Endothelial cell of umbilical vein (primary cell): ENCODE measurements around the gene KCTD2. TPM values are rescaled to one million over a fixed set of nuclear protein-coding genes. Genes with fewer than 3 reads are reported as not detected.

Source experiments
- BruUV-seq: library from RNA; stranded (reverse); fragments of 400-500 nt; replicated peaks from 2 replicates; lab custom pipeline; 2021; lab: Mats Ljungman, UMichigan
- CTCF ChIA-PET: fragments of 300-600, 350-600 bp; sonication (Branson Sonifier 250); formaldehyde crosslinking; loops from one replicate; lab custom pipeline; 2021; ENCODE audit warnings: antibody characterized with exemption, inconsistent platforms; lab: Charles Lee
- POLR2A ChIA-PET: fragments of 300-600, 350-600 bp; sonication (Branson Sonifier 250); formaldehyde crosslinking; loops from one replicate; lab custom pipeline; 2021; ENCODE audit warnings: antibody characterized with exemption, inconsistent platforms; lab: Charles Lee
- DNase-seq: peaks from one replicate; pipeline ENCODE4 v3.0.0-alpha.2; 2011; ENCODE audit warnings: low read depth, low spot score
- FAIRE-seq: peaks from 2 replicates; lab custom pipeline; 2011; peaks lifted over from hg19 to GRCh38; lab: Jason Lieb, UNC
- H2AFZ ChIP-seq: 2 replicates; pipeline ENCODE4 v1.6.0; 2012; ENCODE audit warnings: low read depth, low read length, control low read depth, inconsistent platforms
- H3K27ac ChIP-seq: 2 replicates; pipeline ENCODE4 v1.5.1; 2011; ENCODE audit warnings: low read depth, mild to moderate bottlenecking, control low read depth, low read length, moderate library complexity; ENCODE audit not compliant: insufficient read depth
- H3K27me3 ChIP-seq, 2 experiments: 2 replicates each; pipeline versions ENCODE4 v1.6.0 to v1.6.1; 2011; ENCODE audit warnings: low read length in 2 of 2, mixed read lengths in 1 of 2; ENCODE audit not compliant: control insufficient read depth in 2 of 2, insufficient read depth in 2 of 2
- H3K36me3 ChIP-seq, 2 experiments: 2 replicates in 1 of 2; 3 replicates in 1 of 2; pipeline ENCODE4 v1.5.1; 2011; ENCODE audit warnings: low read length in 2 of 2, mild to moderate bottlenecking in 1 of 2, moderate library complexity in 1 of 2; ENCODE audit not compliant: control insufficient read depth in 2 of 2, insufficient read depth in 2 of 2; ENCODE audit errors: extremely low read depth in 1 of 2
- H3K4me1 ChIP-seq: 3 replicates; pipeline ENCODE4 v1.5.1; 2011; ENCODE audit warnings: mild to moderate bottlenecking, low read length; ENCODE audit not compliant: control insufficient read depth, insufficient read depth; ENCODE audit errors: extremely low read depth
- H3K4me2 ChIP-seq: 2 replicates; pipeline ENCODE4 v1.6.1; 2011; ENCODE audit warnings: low read length, control low read depth, mixed read lengths; ENCODE audit not compliant: insufficient read depth
- H3K4me3 ChIP-seq, 3 experiments: fragments of 200-600 bp in 1 of 3; sonication (generic), shearing (Covaris generic) in 1 of 3; replicated peaks in 1 of 3; 2 replicates each; pipeline ENCODE4 v1.5.1; 2011 to 2016; ENCODE audit warnings: control low read depth in 3 of 3, low read length in 3 of 3, mild to moderate bottlenecking in 2 of 3, inconsistent platforms in 1 of 3, low read depth in 1 of 3, moderate library complexity in 1 of 3; ENCODE audit not compliant: insufficient read depth in 1 of 3
- H3K79me2 ChIP-seq: 2 replicates; pipeline ENCODE4 v1.6.0; 2012; ENCODE audit warnings: low read length, inconsistent platforms; ENCODE audit not compliant: control insufficient read depth, insufficient read depth
- H3K9ac ChIP-seq: replicated peaks from 2 replicates; pipeline ENCODE3; 2011; ENCODE audit warnings: low read length, control low read depth; ENCODE audit not compliant: insufficient read depth; ENCODE audit errors: extremely low read depth
- H3K9me1 ChIP-seq: replicated peaks from 3 replicates; pipeline ENCODE4 v1.6.0; 2011; ENCODE audit warnings: mild to moderate bottlenecking, low read length; ENCODE audit not compliant: control insufficient read depth, insufficient read depth; ENCODE audit errors: extremely low read depth
- H3K9me3 ChIP-seq: replicated peaks from 2 replicates; pipeline ENCODE4 v1.5.1; 2012; ENCODE audit warnings: low read length, inconsistent platforms; ENCODE audit not compliant: control insufficient read depth, insufficient read depth
- H4K20me1 ChIP-seq: replicated peaks from 2 replicates; pipeline ENCODE3; 2011; ENCODE audit warnings: mild to moderate bottlenecking, low read length; ENCODE audit not compliant: control insufficient read depth, insufficient read depth; ENCODE audit errors: extremely low read depth
- EZH2 ChIP-seq: IDR thresholded peaks from 2 replicates; pipeline ENCODE4 v1.6.1; 2012; ENCODE audit warnings: borderline replicate concordance, low read depth, mild to moderate bottlenecking, moderate library complexity, low read length, inconsistent platforms; ENCODE audit not compliant: severe bottlenecking
- FOS ChIP-seq: IDR thresholded peaks from 2 replicates; pipeline ENCODE4 v1.6.1; 2011; ENCODE audit warnings: mild to moderate bottlenecking, low read length, moderate library complexity, borderline replicate concordance; ENCODE audit not compliant: insufficient read depth
- GATA2 ChIP-seq: IDR thresholded peaks from 2 replicates; pipeline ENCODE4 v1.7.0; 2011; ENCODE audit warnings: low read depth, mild to moderate bottlenecking, moderate library complexity, mixed read lengths, low read length; ENCODE audit not compliant: insufficient read length, insufficient read depth
- JUN ChIP-seq: IDR thresholded peaks from 2 replicates; pipeline ENCODE4 v1.6.1; 2011; ENCODE audit warnings: borderline replicate concordance, low read depth; ENCODE audit not compliant: insufficient read length, insufficient read depth
- MYC ChIP-seq: IDR thresholded peaks from one replicate; pipeline ENCODE4 v1.6.1; 2011; ENCODE audit warnings: mild to moderate bottlenecking, low read depth, low read length
- POLR2A ChIP-seq: IDR thresholded peaks from 2 replicates; pipeline ENCODE4 v1.6.1; 2012; ENCODE audit warnings: low read depth, mild to moderate bottlenecking, control low read depth, low read length
- POLR2AphosphoS5 ChIP-seq: IDR thresholded peaks from 2 replicates; pipeline ENCODE4 v1.6.1; 2012; ENCODE audit warnings: low read depth, mild to moderate bottlenecking, control low read depth, low read length, moderate library complexity; ENCODE audit not compliant: insufficient read depth
- dilution Hi-C: fragments of 300-500 bp; cut with MboI; formaldehyde crosslinking; loops from one replicate; pipeline ENCODE4 v1.15.0; 2019; ENCODE audit warnings: low sequenced_read_pairs; ENCODE audit not compliant: extremely low pct_ligation_motif_present
- intact Hi-C: fragments of 100-400 bp; cut with micrococcal nuclease; formaldehyde crosslinking; loops from one replicate; pipeline ENCODE4 v1.10.0; 2022
- polyA plus RNA-seq, 4 experiments: library from polyadenylated mRNA; depleted of rRNA in 3 of 4; stranded (reverse) in 3 of 4; unstranded in 1 of 4; fragments of >200 nt; gene quantifications; 2 replicates each; pipeline versions ENCODE4 v1.2.1 to v1.2.3, GENCODE V29; 2011 to 2012; ENCODE audit warnings: missing spikeins in 1 of 4
- total RNA-seq: library from RNA; stranded (reverse); gene quantifications from 2 replicates; pipeline ENCODE4 v1.2.3, GENCODE V29; 2021
- TF ChIP-seq, protein P1 (sequence below): IDR thresholded peaks from 2 replicates; pipeline ENCODE4 v1.6.1; 2011; ENCODE audit not compliant: insufficient read depth, insufficient read length
- TF ChIP-seq, protein P2 (sequence below), 2 donors: IDR thresholded peaks; 1 replicate in 1 of 2; 2 replicates in 1 of 2; pipeline ENCODE4 v1.5.1; 2011; ENCODE audit warnings: low read length in 2 of 2, mild to moderate bottlenecking in 2 of 2, moderate library complexity in 2 of 2, control low read depth in 1 of 2, inconsistent platforms in 1 of 2, low read depth in 1 of 2; ENCODE audit not compliant: insufficient read depth in 1 of 2; ENCODE audit errors: extremely low read depth in 1 of 2

The KCTD2 gene
- total and polyA plus RNA-seq, 2 donors (not counting 3 experiments of a cell fraction or from before 2014, with no cell fraction given): 23.2 to 24.8 TPM

DNA sequence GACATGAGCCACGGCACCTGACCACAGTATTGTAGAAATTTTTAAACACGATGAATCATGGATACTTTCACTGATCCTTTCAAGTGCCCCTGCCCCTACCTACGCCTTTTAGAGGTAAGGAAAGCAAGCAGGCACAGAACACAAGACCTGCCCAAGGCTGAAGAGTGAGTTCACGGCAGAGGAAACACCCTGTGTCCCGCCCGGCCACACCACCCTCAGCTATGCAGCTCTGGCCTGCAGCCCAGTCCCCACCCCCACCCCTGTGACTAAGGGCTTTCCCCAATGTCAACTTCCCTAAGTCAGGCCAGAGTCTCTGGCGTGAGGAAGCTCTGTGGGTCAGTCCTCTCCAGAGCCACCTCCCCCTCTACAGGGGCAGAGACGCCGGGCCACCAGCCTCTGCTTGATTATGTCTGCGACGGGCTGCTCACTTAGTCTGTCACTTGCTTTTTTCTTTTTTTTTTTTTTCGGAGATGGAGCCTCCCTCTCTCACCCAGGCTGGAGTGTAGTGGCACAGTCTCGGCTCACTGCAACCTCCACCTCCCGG lies 49.1 kb downstream of the KCTD2 start:
- no peaks in the 10 kb centered on the region for H4K20me1 ChIP-seq
- no TSS peak for BruUV-seq
- H3K36me3 ChIP-seq: peaks cover 0 to 16% of the 10 kb centered on the region in 2 experiments
- ChIA-PET CTCF (interaction anchor here (0.7 to 4.4 kb wide), 9 partner anchors 9 to 134 kb away, joined by 3 to 46 read pairs (median 4); no protein-coding TSS in a partner anchor), POLR2A (interaction anchor here (1.1 kb wide), 1 partner anchor 8 kb away, joined by 9 read pairs; the partner anchor contains the start of gene SLC16A5)
- intact Hi-C loops: loop anchor here (1.0 kb wide), 3 partner anchors 9 to 28 kb away; partner anchors contain the start of gene SLC16A5
- H3K27me3 ChIP-seq: no peaks in the 10 kb centered on the region
- DNase-seq: peak; percentile 88
- H3K4me2 ChIP-seq: peak overlapping the region; percentile 37
- H2AFZ ChIP-seq: peak overlapping the region; percentile 55
- no peaks in the 10 kb centered on the region for H3K9me3 ChIP-seq
- peaks cover 11% of the 10 kb centered on the region for H3K4me1 ChIP-seq
- H3K9me1 ChIP-seq: no peaks in the 10 kb centered on the region
- peak; percentile 97 for FAIRE-seq
- no peak overlapping the region for H3K4me3 ChIP-seq
- TF ChIP-seq, protein P1, sequence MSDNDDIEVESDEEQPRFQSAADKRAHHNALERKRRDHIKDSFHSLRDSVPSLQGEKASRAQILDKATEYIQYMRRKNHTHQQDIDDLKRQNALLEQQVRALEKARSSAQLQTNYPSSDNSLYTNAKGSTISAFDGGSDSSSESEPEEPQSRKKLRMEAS: no peak
- no peak for TF ChIP-seq EZH2
- TF ChIP-seq POLR2A: no peak
- peak; percentile 21 for TF ChIP-seq JUN
- TF ChIP-seq, protein P2, sequence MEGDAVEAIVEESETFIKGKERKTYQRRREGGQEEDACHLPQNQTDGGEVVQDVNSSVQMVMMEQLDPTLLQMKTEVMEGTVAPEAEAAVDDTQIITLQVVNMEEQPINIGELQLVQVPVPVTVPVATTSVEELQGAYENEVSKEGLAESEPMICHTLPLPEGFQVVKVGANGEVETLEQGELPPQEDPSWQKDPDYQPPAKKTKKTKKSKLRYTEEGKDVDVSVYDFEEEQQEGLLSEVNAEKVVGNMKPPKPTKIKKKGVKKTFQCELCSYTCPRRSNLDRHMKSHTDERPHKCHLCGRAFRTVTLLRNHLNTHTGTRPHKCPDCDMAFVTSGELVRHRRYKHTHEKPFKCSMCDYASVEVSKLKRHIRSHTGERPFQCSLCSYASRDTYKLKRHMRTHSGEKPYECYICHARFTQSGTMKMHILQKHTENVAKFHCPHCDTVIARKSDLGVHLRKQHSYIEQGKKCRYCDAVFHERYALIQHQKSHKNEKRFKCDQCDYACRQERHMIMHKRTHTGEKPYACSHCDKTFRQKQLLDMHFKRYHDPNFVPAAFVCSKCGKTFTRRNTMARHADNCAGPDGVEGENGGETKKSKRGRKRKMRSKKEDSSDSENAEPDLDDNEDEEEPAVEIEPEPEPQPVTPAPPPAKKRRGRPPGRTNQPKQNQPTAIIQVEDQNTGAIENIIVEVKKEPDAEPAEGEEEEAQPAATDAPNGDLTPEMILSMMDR (IDR thresholded peaks at IDR 0.05; ENCODE audit: extremely low read depth in 1 of 2, insufficient read depth in 1 of 2, low read depth in 1 of 2, low read length in 2 of 2): no peak
- TF ChIP-seq GATA2: no peak
- no peak for TF ChIP-seq MYC
- TF ChIP-seq POLR2AphosphoS5: peak; percentile 95
- peak; percentile 68 for TF ChIP-seq FOS
- no peaks in the 10 kb centered on the region for H3K79me2 ChIP-seq
- H3K9ac ChIP-seq: no peak overlapping the region
- H3K27ac ChIP-seq: peak overlapping the region; percentile 53
- dilution Hi-C loops: no loop called here
